ENCODE measurements around the gene NOL12.
"Not testable (repeated sequence)": the region's sequence is repeated elsewhere in the genome, so short reads cannot be mapped to it uniquely, and the experiment has no call there.

Gene NOL12

DNA sequence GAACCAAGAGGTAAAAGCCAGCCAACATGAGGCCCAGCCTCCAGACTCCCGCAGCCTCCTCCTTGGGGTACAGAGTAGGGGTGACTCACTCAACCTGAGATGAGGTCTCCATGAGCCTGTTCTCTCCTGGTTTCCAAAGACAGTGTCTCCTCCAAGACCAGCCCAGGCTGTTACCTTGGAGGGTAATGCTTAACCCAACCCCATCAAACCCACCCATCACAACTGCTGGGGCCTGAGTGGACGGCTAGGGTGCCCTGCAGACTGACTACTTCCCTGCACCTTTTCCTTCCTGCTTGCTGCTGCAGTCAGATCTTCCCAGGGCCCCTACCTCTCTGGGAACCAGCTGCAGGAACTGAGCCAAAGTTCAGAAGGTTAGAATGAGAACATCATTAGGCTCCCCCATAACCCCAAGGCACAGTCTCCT lies 5.1 kb upstream of the NOL12 start:
- peak; percentile 73 for DNase-seq

- DNase-seq, result peak; percentile 78
These were observed 4.5 kb upstream of the NOL12 start for GRCh38 chr22:37681556-37682049.

DNA sequence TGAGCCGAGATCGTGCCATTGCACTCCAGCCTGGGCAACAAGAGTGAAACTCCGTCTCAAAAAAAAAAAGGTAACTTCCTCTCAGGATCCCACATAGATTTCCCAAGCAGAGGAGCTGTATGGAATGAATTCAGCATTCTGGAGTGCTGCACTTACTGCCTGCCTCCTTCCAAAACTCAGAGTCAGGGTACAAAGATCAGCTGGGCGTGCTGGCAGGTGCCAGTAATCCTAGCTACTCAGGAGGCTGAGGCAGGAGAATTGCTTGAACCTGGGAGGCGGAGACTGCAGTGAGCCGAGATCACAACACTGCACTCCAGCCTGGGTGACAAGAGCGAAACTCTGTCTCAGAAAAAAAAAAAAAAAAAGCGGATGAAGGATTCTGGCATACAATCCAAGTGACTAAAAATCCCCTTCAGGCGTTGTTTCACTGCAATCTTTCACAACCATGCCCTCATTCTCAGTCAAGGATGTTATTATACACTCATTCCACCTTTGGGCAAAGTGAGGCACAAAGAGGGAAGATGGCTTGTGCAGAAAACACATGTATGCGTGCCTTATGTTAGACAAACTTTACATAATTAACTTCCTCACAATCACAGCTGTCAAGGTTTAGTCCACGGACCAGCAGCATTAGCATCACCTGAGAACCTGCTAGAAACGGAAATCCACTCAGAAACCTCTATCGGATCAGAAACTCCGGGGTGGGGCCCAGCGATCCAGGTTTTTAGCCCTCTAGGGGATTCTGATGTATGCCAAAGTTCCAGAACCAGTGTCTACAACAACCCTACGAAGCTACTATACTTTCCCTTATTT lies 1.1 kb upstream of the NOL12 start:
- no peak for DNase-seq

DNA sequence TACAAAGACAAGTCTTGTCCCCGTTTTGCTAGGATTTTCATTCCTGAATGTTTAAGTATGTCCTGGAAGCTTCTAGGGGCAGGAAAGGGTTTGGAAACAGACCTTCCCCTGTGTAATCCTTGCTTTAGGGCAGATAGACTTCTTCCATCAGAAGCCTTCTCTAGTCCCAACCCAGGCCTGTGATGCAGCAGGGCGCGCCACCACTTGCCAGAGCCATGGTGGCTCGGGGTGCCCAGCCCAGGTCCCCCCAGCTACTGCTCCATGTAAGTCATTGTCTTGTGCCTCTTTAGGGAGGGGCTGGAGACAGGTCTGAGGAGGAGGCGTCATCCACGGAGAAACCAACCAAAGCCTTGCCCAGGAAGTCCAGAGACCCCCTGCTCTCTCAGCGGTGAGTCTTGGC lies 4.3 kb downstream of the NOL12 start:
- DNase-seq, result no peak

DNA sequence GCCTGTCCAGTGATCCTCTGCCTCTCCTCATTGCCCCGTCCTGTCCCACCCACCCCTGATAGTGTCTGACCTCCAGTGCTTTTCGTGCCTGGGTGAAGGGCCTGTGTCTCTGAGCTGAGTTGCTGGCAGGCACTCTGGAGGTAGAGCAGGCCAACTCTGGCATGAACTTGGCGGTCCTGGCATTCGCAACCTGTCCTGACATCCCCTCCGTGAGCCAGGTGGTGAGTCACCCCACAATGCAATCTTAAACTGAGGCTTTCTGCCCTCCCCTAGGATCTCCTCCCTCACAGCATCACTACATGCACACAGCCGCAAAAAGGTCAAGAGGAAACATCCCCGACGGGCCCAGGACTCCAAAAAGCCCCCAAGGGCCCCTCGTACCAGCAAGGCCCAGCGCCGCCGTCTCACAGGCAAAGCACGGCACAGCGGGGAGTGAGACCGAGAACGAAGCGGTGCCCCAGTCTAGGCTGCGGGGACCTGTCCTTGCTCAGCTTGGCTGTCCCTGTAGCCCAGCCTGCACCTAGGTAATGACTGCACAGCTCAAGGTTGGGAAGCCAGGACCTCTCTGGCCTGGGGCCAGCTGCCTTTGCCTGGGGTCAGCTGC lies 4.9 kb downstream of the NOL12 start:
- no peak for DNase-seq

- no peak for DNase-seq
These were observed 6.6 kb downstream of the NOL12 start for GRCh38 chr22:37692627-37693285.

- not testable (repeated sequence) for DNase-seq
These were observed 8.0 kb downstream of the NOL12 start for GRCh38 chr22:37694131-37694530.

GRCh38 chr22:37696260-37696656 lies 10.1 kb downstream of the NOL12 start:
- not testable (repeated sequence) for DNase-seq

DNA sequence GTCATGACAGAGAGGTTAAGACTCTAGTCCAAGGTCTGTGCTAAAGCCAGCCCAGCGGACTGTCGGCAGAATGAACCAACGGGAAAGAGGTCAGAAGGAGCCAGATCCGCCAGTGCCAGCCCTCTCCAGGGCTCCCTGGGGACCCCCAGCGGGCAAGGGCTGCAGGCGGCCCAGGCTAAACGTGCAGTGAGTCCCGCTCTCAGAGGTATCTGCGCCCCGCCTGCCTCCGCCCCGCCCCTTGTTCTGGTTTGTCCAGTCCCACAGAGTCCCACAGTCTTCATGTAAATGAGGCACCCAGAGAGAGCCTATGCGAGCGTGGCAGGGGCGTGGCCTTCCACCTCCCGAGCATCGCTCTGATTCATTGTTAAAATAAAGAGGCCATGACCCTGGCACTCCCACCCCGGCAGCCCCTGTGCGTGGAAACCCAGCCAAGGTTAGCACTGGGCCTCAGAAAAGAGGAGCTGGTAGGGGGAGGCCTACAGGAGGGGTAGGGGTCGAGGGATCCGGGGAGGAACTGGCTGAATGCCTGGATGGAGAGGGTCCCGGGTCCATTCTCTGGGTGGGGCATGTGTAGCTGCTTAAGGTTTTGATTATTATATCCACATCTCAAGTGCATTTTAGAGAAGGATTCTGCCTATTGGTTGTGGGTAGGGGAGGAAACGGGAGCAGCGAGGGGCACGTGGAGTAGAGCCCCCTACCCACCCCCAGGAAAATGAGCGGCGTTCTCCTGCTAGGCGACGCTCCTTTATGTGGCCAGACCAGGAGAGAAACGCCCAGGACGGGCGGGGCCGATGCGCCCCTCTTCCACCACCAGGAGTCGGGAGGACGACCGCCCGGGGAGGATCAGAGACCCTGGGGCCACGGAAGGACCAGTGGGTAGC lies 10.8 kb downstream of the NOL12 start, which contains the start of gene TRIOBP:
TSS of gene TRIOBP (plus strand) at position 392 of the 881 bp plus-strand sequence. CDS start 4,318 bp downstream, outside the sequence.
- DNase-seq, result peak; percentile 97

DNA sequence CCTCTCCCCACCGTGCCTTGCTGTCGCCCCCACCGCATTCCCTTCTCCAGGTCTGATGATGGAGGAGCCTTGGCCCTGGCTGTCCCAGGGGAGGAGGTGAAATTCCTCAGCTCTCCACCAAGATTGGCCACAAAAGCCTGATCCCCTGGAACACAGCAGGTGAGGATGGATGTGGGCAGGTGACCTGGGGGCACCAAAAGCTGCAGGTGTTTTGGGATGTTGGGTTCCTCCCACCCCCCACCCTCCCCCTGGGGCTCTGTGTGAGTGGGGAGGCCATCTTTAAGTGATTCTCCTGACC lies 11.3 kb downstream of the NOL12 start:
- no peak for DNase-seq

DNA sequence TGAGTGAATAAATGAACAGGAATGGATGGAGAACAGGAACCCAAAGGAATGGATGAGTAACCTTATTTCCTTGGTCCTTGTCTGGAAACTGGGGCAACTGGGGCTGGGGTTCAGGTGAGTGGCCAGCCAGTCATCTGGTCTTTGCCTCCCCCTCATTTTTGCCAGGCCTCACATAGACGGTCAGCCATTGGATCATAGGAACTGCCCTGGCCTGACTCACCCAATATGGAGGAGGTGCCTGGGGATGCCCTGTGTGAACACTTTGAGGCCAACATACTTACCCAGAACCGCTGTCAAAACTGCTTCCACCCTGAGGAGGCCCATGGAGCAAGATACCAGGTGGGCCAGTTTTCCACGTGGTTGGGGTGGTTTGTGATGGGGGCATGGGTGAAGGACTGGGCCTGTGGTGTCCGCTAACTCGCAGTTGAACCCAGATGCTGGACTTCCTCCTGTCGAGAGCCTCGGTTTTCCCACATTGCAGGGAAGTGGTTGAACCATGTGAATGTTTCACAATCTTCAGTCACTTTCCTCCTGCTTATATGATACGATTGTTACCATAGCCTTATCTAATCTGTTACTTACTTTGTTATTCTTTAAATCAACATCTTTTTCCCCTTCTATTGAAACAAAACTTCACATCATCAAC lies 15.1 kb downstream of the NOL12 start:
- no peak for DNase-seq

DNA sequence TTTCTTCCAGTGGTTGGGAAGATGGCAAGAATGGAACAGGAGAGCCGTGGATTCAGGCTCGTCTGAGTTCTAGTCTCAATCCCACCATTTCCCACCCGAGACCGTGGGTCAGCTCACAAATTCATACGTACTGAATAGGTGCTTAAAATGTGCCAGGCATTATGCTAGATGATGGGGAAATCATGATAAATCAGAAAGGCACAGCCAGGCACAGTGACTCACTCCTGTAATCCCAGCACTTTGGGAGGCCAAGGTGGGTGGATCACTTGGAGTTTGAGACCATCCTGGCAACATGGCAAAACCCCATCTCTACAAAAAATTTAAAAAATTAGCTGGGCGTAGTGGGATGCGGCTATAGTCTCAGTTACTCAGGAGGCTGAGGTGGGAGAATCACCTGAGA lies 17.8 kb downstream of the NOL12 start:
- peak; percentile 8 for DNase-seq

GRCh38 chr22:37704645-37705044 lies 18.5 kb downstream of the NOL12 start:
- no peak for DNase-seq

DNA sequence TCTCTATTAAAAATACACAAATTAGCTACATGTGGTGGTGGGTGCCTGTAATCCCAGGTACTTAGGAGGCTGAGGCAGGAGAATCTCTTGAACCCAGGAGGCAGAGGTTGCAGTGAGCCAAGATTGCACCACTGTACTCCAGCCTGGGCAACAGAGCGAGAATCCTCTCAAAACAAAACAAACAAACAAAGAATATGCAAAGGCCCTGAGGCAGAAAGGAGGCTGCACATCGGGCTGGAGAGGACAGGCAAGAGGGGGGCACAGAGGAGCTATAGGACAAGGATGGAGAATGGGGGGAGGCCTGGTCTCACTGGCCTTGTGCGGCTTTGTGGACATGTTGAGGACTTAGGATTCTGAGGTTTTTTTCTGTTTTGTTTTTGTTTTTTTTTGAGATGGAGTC lies 19.1 kb downstream of the NOL12 start:
- no peak for DNase-seq

GRCh38 chr22:37708580-37709444 lies 22.7 kb downstream of the NOL12 start:
- no peak for DNase-seq

- DNase-seq, result no peak
These were observed 23.3 kb downstream of the NOL12 start for GRCh38 chr22:37709445-37709765.

DNA sequence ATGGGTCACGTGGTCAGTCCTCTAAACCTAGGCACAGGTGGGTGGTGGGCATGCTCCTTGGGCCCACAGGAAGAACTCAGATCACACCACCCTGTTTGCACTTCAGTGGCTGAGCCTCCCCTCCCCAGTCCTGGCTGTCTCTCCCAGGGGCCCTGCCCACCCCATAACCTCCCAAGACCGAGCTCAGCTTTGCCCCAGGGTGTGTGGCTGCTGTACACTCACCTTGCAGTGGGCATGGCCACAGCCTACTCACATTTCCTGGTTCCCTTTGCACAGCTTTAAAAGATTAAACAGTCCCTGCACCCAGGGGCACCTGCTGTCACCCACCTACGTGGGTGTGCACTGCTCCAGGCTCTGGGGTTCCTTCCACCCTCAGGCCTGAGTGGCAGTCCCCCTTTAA lies 24.5 kb downstream of the NOL12 start:
- no peak for DNase-seq

GRCh38 chr22:37711490-37711889 lies 25.3 kb downstream of the NOL12 start:
- no peak for DNase-seq

DNA sequence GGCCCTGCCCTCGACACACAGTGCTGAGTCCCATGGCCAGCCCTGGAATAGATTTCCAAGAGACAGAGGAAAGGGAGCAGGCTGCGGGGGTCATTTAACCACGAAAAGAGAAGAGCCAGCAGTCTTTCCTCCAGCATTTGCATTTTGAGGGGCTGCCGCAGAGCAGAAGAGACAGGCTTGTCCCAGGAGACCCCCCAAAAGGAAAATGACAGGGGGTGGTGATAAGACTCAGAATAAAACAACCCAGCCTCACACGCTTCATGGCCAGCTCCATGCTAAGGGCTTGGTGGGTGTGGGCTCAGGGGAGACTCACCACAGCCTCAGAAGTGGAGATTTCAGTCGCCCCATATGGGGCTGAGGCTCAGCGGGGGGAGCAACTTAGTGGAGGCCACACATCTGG lies 27.6 kb downstream of the NOL12 start:
- DNase-seq, result no peak

GRCh38 chr22:37714634-37715033 lies 28.5 kb downstream of the NOL12 start:
- DNase-seq, result no peak

GRCh38 chr22:37715760-37716159 lies 29.6 kb downstream of the NOL12 start:
- no peak for DNase-seq

- DNase-seq, result peak; percentile 65
These were observed 30.6 kb downstream of the NOL12 start for GRCh38 chr22:37716708-37717107.

All from fibroblast of skin of right biceps (primary cell).